Lower leg skin (tissue), 3 donors: ENCODE data around the gene CEP170.
"Not testable (repeated sequence)": the region's sequence is repeated elsewhere in the genome, so short reads cannot be mapped to it uniquely, and the experiment has no call there.

Source experiments
- CTCF ChIP-seq, 3 donors: fragments of 450-650 bp; IDR thresholded peaks; one replicate each; pipeline ENCODE4 v1.5.1; 2016; ENCODE audit warnings: antibody characterized with exemption in 3 of 3, mild to moderate bottlenecking in 3 of 3, moderate library complexity in 2 of 3
- POLR2A ChIP-seq, 2 donors: fragments of 450-650 bp; IDR thresholded peaks; one replicate each; pipeline ENCODE4 v1.6.1; 2016 to 2017; ENCODE audit warnings: antibody characterized with exemption in 2 of 2, mild to moderate bottlenecking in 1 of 2, moderate library complexity in 1 of 2

- not testable (repeated sequence) for TF ChIP-seq CTCF, POLR2A (IDR thresholded peaks at IDR 0.05)
Observed at GRCh38 chr1:243186201-243186995, 68.7 kb downstream of the CEP170 start.
